HG03175 (cell line): ENCODE data around the gene KIAA2012.

Experiments
- ATAC-seq: cut with Tn5 transposase; IDR thresholded peaks from one replicate; pipeline ENCODE4 v1.9.1; 2021; ENCODE audit warnings: mild to moderate bottlenecking, moderate library complexity; ENCODE audit not compliant: unreplicated experiment

KIAA2012 gene

DNA sequence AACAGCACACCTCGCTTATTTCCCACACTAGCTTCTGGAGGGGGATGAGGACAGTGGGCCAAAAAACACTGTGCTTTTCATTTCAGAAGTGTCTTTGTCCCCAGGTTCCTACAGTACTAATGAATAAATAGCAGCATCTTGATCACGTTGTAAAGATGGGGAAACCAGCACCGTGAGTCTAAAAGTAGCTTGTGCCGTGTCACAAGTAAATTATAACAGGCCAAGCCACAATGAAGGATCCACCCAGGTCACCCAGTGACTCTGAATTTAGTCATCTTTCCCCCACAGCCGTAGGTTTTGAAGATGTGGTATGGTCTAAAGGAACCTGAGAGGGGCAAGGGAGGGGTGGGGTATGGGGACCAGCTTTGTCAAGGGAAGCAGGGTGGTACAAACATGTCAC, 30.6 kb upstream of the KIAA2012 start:
- ATAC-seq, result no peak

DNA sequence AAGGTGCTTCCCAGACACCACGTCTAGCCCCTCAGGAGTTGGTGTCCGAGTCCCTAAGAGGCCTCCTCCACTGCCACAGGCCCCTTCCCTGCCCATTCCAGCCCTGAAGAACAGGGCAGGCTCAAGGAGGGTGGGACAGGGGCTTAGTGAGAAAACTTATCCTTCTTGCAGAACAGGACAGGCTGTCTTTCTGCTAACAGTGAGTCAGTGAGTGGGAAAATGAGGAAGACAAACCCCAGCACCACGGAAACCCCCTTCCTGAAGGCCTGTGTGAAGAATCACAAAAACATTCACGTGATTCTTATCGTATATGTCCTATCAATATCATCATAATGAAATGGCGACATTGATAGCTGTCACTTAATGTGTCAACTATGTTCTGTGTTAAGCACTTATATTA, 29.6 kb upstream of the KIAA2012 start:
- ATAC-seq, result no peak

DNA sequence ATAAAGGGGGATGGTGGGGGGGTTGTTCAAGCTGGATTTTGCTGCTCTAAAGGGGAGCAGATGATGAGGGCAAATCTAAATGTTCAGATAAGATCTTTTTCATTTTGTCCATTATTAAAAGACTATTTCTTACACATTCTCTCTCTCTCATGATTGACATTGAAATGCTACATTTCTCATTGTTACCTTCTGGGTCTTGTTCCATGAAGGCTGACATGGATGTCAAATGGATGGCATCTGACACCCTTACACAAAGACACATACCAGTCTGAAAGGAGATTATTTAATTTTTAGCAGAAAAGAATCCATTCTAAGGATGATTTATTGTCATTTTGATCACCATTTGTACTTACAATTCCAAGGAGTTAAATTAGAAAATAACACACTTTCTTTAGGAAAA, 28.3 kb upstream of the KIAA2012 start:
- ATAC-seq, result no peak

- ATAC-seq, result no peak
Measured at GRCh38 chr2:202046572-202046971, 26.5 kb upstream of the KIAA2012 start.

DNA sequence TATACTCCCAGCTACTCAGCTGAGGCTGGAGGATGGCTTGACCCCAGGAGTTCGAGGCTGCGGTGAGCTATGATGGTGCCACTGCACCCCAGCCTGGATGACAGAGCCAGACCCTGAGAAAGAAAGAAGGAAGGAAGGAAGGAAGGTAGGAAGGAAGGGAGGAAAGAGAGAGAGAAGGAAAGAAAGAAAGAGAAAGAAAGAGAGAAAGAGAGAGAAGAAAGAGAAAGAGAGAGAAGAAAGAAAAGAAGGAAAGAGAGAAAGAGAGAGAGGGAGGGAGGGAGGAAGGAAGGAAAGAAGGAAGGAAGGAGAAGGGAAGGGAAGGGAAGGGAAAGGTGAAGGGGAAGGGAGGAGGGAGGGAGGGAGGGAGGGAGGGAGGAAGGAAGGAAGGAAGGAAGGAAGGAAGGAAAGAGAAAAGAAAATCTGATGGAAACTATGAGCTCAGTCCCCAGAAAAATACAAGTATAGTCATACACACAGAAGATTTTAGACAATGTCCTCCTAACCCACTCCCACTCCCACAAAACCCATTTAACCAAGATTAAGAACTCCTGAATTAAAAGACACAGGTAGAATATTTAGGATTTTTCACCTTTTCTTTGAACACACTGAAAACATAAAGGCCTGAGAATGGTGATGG, 23.8 kb upstream of the KIAA2012 start:
- ATAC-seq, result no peak

DNA sequence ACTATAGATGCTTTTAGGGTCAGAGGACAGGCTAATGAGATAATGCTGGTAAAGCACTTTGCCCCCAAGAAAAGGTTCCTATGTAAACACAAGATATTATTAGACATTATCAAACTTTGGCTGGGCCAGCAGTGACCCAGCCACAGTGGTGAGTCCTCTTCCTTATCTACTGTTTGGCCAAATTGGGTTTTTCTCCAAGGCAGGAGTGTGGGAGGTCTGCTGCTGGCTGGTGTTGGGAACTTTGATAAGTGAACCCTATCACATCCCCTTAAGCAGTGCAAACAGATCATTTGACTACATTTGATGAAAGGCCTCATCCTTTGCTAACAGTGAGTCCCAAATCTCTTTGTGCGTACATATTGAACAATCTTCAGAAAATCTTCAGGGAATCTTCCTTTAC, 23.2 kb upstream of the KIAA2012 start:
- no peak for ATAC-seq

GRCh38 chr2:202050652-202051051, 22.4 kb upstream of the KIAA2012 start:
- no peak for ATAC-seq

DNA sequence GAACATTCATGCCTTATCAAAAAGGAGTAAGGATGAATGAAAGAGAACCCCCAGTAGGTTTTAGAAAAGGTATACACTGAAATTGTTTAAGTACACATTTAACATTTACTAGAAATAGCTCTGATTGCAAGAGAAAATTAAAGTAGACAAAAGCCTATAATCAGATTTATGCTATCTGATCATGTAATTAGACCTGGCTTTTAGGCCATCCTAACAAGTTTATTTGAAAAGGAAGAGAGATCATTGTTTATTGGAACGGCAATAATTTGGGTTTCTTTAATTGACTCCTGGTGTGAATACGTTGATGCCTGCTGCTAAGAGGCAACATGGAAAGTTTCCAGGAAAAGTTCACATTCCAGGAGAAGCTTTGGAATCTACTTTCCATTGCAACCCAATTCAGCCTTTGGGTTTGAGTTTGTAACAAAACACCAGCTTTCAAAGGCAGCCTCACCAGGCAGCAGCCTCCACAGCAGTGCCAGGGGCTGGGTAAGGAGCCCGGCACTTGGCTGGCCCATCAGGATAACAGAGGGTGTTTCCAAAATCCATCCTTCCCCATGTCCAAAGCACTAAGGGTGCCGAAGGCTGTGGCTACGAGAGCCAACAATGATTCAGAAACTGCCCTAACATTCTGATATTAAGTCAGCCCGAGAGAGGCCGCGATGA, 21.4 kb upstream of the KIAA2012 start:
- no peak for ATAC-seq

DNA sequence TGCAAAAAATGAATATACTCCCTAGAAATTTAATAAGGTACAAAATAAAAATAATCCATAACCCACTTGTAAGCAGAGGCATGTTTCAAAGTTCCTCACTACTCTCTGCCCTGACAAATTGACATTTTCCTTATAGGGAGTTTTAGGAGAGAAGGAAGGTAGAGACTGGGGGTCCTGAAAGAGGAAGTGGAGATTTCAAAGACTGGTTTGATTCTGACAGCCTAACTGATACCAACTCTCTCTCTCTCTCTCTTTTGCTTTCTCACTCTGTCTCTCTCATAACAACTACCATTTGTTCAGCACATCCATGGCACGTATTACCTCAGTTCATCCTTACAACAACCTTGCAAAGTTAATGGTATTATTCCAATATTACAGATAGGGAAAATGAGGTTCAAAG, 20.8 kb upstream of the KIAA2012 start:
- no peak for ATAC-seq

DNA sequence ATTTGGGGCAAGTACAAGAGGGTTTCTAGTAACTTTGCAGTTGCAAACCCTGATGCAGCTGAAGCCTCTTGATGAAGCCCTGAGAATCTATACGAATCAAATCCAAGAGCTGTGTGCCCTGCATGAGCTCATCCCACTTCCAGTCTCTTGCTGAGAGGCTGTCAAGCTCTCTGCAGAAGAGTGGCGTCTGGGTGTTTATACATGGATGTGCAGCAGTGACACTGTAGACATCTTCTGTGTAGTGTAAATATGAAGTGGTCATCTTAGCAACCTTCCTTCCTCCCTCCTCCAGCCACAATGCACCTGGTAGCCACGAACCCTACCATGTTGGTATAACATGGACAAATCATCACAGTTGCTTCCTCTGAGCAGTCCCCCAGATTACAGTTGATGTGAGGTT, 18.4 kb upstream of the KIAA2012 start:
- ATAC-seq, result no peak

- no peak for ATAC-seq
Measured at GRCh38 chr2:202056611-202057010, 16.4 kb upstream of the KIAA2012 start.

DNA sequence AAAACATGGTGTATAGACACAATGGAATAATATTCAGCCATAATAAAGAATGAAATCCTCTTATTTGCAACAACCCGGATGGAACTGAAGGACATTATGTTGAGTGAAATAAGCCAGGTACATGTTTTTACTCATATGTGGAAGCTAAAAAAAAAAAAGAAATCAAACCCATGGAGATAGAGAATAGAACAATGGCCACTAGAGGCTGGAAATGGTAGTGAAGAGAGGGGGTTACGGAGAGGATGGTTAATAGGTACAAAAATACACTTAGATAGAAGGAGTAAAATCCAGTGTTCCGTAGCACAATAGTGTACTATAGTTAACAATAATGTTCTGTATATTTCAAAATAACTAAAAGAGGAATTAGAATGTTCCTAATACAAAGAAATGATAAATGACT, 12.8 kb upstream of the KIAA2012 start:
- ATAC-seq, result no peak

DNA sequence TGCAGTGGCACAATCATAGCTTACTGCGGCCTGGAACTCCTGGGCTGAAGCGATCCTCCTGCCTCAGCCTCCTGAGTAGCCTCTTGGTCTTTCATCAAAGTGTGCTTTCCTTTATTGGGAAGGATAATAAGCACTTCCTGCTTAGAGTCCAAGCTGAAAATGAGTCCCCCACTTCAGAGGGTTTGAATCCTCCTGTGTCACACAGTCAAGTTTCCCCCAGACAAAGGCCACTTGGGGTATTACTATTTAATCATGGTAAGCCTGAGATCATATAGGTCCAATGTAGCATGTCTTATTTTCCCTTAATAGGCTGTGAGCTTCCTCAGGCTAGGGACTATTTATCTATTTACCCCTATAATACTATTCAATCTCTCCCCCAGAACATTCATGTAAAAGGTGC, 11.4 kb upstream of the KIAA2012 start:
- no peak for ATAC-seq

DNA sequence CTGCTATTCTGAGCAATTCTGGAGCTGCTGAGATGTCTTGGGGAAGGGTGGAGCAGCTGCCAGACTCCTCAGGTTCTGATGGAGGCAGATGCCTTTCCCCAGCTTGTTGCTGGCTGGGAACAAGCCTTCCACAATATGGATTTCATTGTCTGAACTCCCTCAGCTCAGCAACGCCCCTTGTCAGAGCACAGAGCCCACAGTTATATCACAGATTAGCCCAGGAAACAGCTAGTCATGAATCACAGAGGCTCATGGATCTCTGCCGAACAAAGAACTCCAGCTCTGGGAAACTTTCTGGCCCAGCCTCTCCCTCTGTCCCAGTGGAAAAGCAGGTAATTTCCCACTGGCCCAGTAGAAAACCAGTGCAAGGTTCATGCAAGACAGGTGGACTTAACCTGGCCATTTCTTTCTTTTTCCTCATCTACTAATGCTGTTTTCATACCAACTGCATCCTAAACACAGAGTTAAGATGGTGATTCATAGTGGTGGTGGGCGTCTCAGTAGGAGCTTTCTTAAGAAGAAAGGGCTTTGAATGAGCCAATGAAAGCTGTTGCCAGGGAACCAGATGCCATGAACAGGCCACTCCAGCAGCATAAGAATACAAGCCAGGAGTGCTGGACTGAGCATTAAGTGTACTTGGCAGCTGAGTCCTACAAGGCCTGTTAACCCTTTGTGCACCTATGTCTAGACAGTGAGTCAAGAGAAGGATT, 8.7 kb upstream of the KIAA2012 start:
- ATAC-seq, result no peak

- ATAC-seq, result no peak
Measured at GRCh38 chr2:202064881-202065230, 8.2 kb upstream of the KIAA2012 start.

DNA sequence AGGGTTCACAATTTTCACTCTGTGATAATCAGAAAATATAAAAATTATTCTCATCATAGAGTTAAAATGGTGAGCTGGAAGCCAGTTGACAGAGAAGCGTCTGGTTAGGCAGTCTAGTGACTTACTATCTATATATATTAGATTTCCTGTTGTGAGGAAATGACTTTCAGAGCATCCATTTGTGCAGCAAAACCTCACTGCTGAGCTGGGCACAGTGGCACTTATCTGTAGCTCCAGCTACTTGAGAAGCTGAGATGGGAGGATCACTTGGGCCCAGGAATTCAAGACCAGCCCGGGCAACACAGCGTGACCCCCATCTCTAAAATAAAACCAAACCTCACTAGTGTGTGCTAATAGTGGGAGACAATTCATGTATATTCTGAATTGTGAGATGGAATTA, 7.2 kb upstream of the KIAA2012 start:
- ATAC-seq, result no peak

- ATAC-seq, result no peak
Measured at GRCh38 chr2:202066875-202067274, 6.2 kb upstream of the KIAA2012 start.

DNA sequence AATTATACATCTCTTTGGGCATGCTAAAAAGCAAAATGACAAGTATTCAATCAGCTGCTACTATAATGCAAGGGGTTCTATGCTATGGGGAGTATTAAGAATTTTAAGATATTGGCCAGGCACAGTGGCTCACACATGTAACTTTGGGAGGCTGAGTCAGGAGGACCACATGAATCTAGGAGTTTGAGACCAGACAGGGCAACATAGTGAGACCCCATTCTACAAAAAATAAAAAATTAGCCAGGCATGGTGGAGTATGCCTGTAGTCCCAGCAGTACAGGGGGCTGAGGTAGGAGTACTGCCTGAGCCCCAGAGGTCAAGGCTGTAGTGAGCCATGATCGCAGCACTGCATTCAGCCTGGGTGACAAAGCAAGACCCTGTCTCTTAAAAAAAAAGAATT, 5.5 kb upstream of the KIAA2012 start:
- no peak for ATAC-seq

DNA sequence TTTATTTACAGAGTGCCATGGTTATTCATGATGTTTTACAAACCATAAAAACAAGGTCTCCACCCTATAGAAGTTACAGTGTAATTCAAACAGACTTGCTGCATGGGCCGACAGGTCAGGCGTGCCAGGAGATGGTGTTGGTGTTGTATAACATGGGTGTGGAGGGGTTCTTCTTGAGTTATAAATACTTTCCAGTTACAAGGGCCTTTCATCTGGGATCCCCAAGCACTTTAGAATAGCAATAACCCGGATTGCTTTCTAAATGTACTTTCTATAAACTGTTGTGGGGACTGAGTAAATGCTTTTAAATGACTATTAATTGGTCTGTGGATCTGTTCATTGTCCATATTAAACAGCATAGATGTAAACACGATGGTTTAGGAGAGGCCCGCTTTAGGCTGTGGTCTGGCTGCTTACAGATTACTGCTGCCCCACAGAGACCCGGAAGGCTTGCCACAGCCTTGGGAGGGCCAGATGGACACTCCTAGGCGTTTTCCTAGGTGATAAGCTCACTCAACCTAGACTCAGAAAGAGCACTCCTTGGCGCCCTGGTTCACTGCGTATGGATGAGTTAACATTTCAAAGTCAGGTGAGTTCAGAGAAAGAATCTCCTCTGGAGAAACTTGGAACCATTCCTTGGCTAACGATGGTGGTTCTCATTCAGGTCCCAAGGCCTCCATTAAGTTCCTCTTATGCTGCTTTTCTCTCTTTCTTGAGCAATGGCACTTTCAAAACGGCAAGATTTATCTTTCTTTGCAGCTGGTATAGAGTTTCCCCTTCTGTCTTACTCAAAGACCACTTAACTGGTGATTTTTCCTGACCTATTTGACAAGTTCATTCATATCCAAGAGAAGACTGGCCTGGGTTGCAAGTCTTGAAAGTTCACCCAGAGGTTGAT, 3.6 kb upstream of the KIAA2012 start:
- no peak for ATAC-seq

- ATAC-seq, result no peak
Measured at GRCh38 chr2:202071107-202071506, 1.9 kb upstream of the KIAA2012 start.

- ATAC-seq, result no peak
Measured at GRCh38 chr2:202072226-202072625, 829 bp upstream of the KIAA2012 start.
